Femur (tissue), 1 donor: ENCODE results near the gene MCF2L2.
"Not testable (repeated sequence)": the region's sequence is repeated elsewhere in the genome, so short reads cannot be mapped to it uniquely, and the experiment has no call there.

ENCODE experiments used
- DNase-seq: peaks from one replicate; pipeline ENCODE4 v3.0.0-alpha.2; 2017

MCF2L2 gene

GRCh38 chr3:183261151-183261724 is 167.2 kb downstream of the MCF2L2 start:
- DNase-seq: no peak

- no peak for DNase-seq
Observed at GRCh38 chr3:183260167-183260904, 168.1 kb downstream of the MCF2L2 start.

- DNase-seq: no peak
Observed at GRCh38 chr3:183259621-183260020, 168.8 kb downstream of the MCF2L2 start.

GRCh38 chr3:183259087-183259486 is 169.3 kb downstream of the MCF2L2 start:
- no peak for DNase-seq

GRCh38 chr3:183255348-183255730 is 173.1 kb downstream of the MCF2L2 start:
- DNase-seq: no peak

- peak; percentile 43 for DNase-seq
Observed at GRCh38 chr3:183254487-183255347, 173.7 kb downstream of the MCF2L2 start.

GRCh38 chr3:183253528-183254486 is 174.6 kb downstream of the MCF2L2 start:
- peak; percentile 82 for DNase-seq

- DNase-seq: peak; percentile 48
Observed at GRCh38 chr3:183252973-183253527, 175.4 kb downstream of the MCF2L2 start, which contains the start of gene B3GNT5. Gene B3GNT5 (plus strand): TSS chr3:183253253. CDS start chr3:183269799, 16,546 bp downstream.

GRCh38 chr3:183252118-183252782 is 176.2 kb downstream of the MCF2L2 start:
- DNase-seq: no peak

GRCh38 chr3:183249006-183249718 is 179.3 kb downstream of the MCF2L2 start:
- DNase-seq: no peak

- DNase-seq: no peak
Observed at GRCh38 chr3:183247011-183247589, 181.3 kb downstream of the MCF2L2 start.

GRCh38 chr3:183244981-183245476 is 183.4 kb downstream of the MCF2L2 start:
- no peak for DNase-seq

- DNase-seq: no peak
Observed at GRCh38 chr3:183244219-183244618, 184.2 kb downstream of the MCF2L2 start.

GRCh38 chr3:183242431-183242830 is 186.0 kb downstream of the MCF2L2 start:
- DNase-seq: no peak

- no peak for DNase-seq
Observed at GRCh38 chr3:183239046-183239445, 189.4 kb downstream of the MCF2L2 start.

GRCh38 chr3:183233966-183234365 is 194.5 kb downstream of the MCF2L2 start:
- DNase-seq: no peak

- DNase-seq: no peak
Observed at GRCh38 chr3:183230826-183231225, 197.6 kb downstream of the MCF2L2 start.

- not testable (repeated sequence) for DNase-seq
Observed at GRCh38 chr3:183230251-183230650, 198.2 kb downstream of the MCF2L2 start.

- DNase-seq: no peak
Observed at GRCh38 chr3:183229178-183229577, 199.2 kb downstream of the MCF2L2 start.

- no peak for DNase-seq
Observed at GRCh38 chr3:183227586-183227985, 200.8 kb downstream of the MCF2L2 start.
